Forelimb muscle (tissue), 1 donor: ENCODE measurements around the gene GJA1. TPM values are rescaled to one million over a fixed set of nuclear protein-coding genes. Genes with fewer than 3 reads are reported as not detected.
"Not testable (repeated sequence)": the region's sequence is repeated elsewhere in the genome, so short reads cannot be mapped to it uniquely, and the experiment has no call there.

Source experiments
- DNase-seq: peaks from one replicate; pipeline ENCODE4 v3.0.0-alpha.2; 2013; ENCODE audit warnings: low read depth
- polyA plus RNA-seq: library from polyadenylated mRNA; unstranded; fragments of 120-200 nt; gene quantifications from one replicate; pipeline ENCODE4 v1.2.1, GENCODE V29; 2013; ENCODE audit not compliant: insufficient read length

GJA1 gene
- polyA plus RNA-seq, 1 donor = 42.7 TPM

GRCh38 chr6:121436960-121437850, 1.8 kb downstream of the GJA1 start:
- DNase-seq = no peak

- no peak for DNase-seq
Measured at GRCh38 chr6:121437851-121438651, 2.6 kb downstream of the GJA1 start.

- no peak for DNase-seq
Measured at GRCh38 chr6:121438869-121439268, 3.4 kb downstream of the GJA1 start.

DNA sequence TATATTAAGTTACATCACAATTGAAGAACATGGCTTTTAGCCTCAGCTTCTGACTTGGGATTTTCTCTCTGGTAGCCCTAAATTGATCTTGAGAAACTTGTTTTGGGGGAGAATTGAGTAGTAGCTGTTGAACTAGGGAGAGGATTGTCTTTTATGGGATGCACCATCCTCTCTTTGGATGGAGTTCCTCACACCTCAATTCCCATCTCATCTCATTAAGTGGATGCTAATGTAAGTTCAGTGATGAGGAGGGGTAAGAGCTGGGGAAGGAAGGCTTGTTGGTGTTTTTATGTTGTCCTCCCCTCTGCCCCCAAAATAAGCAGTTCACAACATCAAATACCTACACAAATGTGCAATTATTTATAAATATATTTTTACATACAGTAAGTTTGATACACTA, 4.0 kb downstream of the GJA1 start:
- no peak for DNase-seq

DNA sequence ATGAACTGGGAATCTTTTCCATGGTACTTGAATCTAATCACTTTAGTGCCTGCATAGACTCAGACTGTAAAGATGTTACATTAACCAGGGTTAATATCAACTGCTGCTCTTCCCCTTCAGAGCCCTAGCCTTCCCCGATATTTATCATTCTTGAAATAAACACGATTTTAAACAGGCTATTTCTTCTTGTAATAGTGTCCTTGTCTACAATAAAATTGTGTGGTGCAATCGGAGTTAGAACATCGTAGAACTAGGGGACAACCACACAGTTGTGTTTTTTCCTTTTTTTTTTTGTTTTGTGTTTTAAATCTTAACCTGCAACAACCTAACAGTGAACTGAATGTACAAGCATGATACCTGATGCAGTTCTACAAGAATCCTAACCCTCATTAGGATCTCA, 4.5 kb downstream of the GJA1 start:
- no peak for DNase-seq

GRCh38 chr6:121441477-121441876, 6.0 kb downstream of the GJA1 start:
- no peak for DNase-seq

DNA sequence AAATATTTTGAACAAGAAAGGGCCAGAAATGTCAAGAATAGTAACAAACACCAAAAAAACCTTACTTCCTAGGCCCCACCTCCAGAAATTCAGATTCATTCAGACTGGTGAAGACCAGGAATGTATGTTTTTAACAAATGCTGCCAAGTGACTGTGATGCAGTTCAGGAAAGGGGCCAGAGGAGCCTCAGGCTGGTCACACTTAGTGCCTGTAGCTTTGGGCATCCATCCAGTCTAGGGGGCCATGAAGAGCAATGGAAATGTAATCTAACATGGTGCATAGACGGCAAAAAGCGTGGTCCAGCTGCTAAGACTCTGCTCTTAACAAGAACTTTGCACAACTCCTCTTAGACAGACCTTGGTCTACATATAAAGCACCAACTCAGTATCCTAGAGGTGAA, 7.1 kb downstream of the GJA1 start:
- no peak for DNase-seq

DNA sequence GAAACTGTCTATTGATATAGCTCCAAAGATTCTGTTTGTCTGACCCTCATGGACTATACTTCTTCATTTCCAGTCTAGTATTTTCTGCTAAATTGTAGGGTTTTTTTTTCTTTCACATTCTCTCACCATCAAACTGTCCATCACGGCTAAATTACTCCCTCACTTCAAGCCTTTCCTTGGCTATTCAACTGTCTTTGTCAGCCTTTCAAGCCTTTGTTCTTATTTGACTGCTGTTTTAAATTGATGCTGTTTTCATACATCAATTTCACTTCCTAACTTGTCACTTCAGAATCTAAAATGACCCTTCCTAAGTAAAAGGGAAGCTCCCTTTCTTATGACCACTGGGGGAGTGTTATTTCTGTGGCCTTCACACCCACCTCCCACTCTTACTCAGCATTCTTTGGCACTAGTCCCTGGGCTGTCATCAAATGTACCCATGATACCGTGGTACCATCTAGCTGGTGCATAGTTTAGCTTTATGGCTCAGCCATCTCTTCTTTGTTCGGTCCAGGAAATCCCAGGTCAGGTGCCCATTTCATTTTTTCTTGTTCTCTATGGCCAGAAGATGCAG, 8.6 kb downstream of the GJA1 start:
- DNase-seq = no peak

DNA sequence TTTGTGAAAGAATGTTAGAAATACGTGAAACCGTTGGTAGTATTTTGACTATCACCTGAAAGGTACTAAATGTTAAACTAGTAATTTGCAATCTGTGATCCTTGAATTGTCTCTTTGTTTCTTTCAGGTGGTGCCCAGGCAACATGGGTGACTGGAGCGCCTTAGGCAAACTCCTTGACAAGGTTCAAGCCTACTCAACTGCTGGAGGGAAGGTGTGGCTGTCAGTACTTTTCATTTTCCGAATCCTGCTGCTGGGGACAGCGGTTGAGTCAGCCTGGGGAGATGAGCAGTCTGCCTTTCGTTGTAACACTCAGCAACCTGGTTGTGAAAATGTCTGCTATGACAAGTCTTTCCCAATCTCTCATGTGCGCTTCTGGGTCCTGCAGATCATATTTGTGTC, 11.3 kb downstream of the GJA1 start:
- DNase-seq = not testable (repeated sequence)

DNA sequence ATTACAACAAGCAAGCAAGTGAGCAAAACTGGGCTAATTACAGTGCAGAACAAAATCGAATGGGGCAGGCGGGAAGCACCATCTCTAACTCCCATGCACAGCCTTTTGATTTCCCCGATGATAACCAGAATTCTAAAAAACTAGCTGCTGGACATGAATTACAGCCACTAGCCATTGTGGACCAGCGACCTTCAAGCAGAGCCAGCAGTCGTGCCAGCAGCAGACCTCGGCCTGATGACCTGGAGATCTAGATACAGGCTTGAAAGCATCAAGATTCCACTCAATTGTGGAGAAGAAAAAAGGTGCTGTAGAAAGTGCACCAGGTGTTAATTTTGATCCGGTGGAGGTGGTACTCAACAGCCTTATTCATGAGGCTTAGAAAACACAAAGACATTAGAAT, 12.3 kb downstream of the GJA1 start:
- not testable (repeated sequence) for DNase-seq

DNA sequence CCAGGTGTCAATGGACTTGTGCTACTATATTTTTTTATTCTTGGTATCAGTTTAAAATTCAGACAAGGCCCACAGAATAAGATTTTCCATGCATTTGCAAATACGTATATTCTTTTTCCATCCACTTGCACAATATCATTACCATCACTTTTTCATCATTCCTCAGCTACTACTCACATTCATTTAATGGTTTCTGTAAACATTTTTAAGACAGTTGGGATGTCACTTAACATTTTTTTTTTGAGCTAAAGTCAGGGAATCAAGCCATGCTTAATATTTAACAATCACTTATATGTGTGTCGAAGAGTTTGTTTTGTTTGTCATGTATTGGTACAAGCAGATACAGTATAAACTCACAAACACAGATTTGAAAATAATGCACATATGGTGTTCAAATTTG, 13.1 kb downstream of the GJA1 start:
- not testable (repeated sequence) for DNase-seq

DNA sequence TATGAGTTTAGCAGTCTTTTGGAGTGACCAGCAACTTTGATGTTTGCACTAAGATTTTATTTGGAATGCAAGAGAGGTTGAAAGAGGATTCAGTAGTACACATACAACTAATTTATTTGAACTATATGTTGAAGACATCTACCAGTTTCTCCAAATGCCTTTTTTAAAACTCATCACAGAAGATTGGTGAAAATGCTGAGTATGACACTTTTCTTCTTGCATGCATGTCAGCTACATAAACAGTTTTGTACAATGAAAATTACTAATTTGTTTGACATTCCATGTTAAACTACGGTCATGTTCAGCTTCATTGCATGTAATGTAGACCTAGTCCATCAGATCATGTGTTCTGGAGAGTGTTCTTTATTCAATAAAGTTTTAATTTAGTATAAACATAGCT, 13.9 kb downstream of the GJA1 start:
- DNase-seq = no peak

DNA sequence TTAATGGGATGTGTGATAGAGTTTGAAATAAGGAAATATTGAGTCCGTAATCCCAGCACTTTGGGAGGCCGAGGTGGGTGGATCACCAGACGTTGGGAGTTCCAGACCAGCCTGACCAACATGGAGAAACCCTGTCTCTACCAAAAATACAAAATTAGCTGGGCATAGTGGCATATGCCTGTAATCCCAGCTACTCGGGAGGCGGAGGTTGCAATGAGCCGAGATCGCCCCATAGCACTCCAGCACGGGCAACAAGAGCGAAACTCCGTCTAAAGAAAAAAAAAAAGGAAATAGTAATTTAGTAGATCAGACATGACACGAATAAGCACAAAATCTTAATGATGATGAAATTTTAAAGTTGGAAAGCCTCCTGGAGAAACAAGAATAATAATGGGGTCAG, 14.8 kb downstream of the GJA1 start:
- no peak for DNase-seq

- no peak for DNase-seq
Measured at GRCh38 chr6:121451250-121451649, 15.8 kb downstream of the GJA1 start.

DNA sequence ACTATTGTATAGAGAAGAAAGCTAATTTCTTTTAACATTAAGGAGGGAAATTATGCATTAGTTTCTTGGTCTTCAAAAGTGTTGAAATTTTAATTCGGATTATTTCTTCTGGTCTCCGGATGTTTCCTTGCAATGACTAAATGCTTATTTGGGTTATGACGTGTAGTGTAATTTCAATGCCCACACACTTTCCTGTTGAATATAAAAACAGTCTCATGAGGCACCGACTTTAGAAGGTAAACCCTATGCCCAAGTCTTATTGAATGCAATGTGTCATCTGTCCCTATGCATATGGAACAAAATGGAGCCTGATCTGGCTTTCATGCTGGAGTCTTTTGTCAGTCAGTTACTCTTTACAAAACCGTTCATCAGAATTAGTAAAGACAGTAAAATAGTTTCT, 17.7 kb downstream of the GJA1 start:
- DNase-seq = no peak

- DNase-seq = no peak
Measured at GRCh38 chr6:121460170-121460569, 24.7 kb downstream of the GJA1 start.

- DNase-seq = no peak
Measured at GRCh38 chr6:121463087-121463486, 27.6 kb downstream of the GJA1 start.

GRCh38 chr6:121465101-121465500, 29.7 kb downstream of the GJA1 start:
- DNase-seq = no peak

DNA sequence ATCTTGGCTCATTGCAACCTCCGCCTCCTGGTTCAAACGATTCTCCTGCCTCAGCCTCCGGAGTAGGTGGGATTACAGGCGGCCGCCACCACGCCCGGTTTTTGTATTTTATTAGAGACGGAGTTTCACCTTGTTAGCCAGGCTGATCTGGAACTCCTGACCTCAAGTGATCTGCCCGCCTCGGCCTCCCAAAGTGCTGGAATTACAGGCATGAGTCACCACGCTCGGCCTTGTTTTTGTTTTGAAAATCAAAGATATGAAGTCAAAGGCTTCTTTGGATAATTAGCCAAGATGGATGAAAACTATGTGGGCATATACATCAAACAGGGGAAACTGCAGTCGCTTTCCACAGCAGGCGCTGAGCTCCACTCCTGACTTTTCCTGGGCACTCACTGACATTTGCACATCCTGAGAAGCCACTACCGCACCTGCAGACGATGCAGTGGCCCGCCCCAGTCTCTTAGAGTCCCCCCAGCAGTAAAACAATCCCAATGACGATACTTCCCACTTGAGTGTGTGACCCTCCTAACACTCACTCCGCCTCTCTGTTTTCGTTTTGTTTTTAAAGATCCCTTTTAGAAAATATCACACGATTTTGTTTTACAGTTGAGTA, 44.1 kb downstream of the GJA1 start:
- no peak for DNase-seq

- no peak for DNase-seq
Measured at GRCh38 chr6:121480099-121480713, 44.8 kb downstream of the GJA1 start.

DNA sequence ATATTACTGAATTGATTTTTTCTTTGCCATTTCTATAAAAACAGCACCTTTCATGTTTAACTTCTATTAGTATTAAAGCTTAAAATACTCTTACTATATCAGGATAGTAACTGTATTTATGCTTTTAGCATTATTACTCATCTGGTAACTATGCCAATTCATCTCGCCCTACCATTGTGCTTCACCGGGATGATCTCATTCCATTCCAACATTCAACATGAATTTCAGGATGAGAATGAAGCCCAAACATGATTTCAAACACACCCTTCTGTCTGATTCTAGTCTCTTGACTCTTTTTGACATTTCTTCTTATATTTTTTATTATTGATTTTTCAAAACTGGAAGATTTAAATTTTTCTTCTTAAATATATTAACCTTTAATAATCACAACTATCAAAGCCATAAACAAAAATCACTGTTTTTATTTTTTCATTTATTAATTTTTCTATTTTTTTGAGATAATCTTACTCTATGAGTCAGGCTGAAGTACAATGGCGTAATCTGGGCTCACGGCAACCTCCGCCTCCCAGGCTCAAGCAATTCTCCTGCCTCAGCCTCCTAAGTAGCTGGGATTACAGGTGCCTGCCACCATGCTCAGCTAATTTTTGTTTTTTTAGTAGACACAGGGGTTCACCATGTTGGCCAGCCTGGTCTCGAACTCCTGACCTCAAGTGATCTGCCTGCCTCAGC, 46.7 kb downstream of the GJA1 start:
- DNase-seq = no peak
